Ishikawa (cell line): ENCODE measurements around the gene FARSA.

Source experiments
- CEBPB ChIP-seq: IDR thresholded peaks from 2 replicates; pipeline ENCODE4 v1.6.1; 2012
- CREB1 ChIP-seq: IDR thresholded peaks from 2 replicates; pipeline ENCODE4 v1.6.1; 2012; ENCODE audit warnings: low read depth
- EGR1 ChIP-seq: IDR thresholded peaks from 2 replicates; pipeline ENCODE4 v1.6.1; 2012
- EP300 ChIP-seq: IDR thresholded peaks from 2 replicates; pipeline ENCODE4 v1.6.1; 2012; ENCODE audit warnings: borderline replicate concordance
- MAX ChIP-seq: IDR thresholded peaks from 2 replicates; pipeline ENCODE4 v1.6.1; 2012
- NFIC ChIP-seq: IDR thresholded peaks from 2 replicates; pipeline ENCODE4 v1.6.1; 2012
- RAD21 ChIP-seq: IDR thresholded peaks from 2 replicates; pipeline ENCODE4 v1.6.1; 2012; ENCODE audit warnings: low read depth
- REST ChIP-seq: IDR thresholded peaks from 2 replicates; pipeline ENCODE4 v1.6.1; 2012; ENCODE audit warnings: low read depth, mild to moderate bottlenecking
- TAF1 ChIP-seq: IDR thresholded peaks from 2 replicates; pipeline ENCODE4 v1.6.1; 2012; ENCODE audit warnings: low read depth, mild to moderate bottlenecking
- TCF12 ChIP-seq: IDR thresholded peaks from 2 replicates; pipeline ENCODE4 v1.6.1; 2012; ENCODE audit warnings: low read depth
- TEAD4 ChIP-seq: IDR thresholded peaks from 2 replicates; pipeline ENCODE4 v1.6.1; 2012
- ZBTB7A ChIP-seq: IDR thresholded peaks from 2 replicates; pipeline ENCODE4 v1.6.1; 2012; ENCODE audit warnings: low read depth
- TF ChIP-seq, protein P1 (sequence below): IDR thresholded peaks from 2 replicates; pipeline ENCODE4 v1.6.1; 2012

GRCh38 chr19:12973236-12973635 lies 39.7 kb upstream of the FARSA start:
- TF ChIP-seq NFIC = no peak
- no peak for TF ChIP-seq RAD21
- no peak for TF ChIP-seq MAX
- no peak for TF ChIP-seq EGR1
- TF ChIP-seq TCF12 = no peak
- TF ChIP-seq CREB1 = no peak
- no peak for TF ChIP-seq ZBTB7A
- no peak for TF ChIP-seq CEBPB
- no peak for TF ChIP-seq REST
- TF ChIP-seq, protein P1, sequence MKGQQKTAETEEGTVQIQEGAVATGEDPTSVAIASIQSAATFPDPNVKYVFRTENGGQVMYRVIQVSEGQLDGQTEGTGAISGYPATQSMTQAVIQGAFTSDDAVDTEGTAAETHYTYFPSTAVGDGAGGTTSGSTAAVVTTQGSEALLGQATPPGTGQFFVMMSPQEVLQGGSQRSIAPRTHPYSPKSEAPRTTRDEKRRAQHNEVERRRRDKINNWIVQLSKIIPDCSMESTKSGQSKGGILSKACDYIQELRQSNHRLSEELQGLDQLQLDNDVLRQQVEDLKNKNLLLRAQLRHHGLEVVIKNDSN = no peak
- no peak for TF ChIP-seq TAF1
- TF ChIP-seq TEAD4 = no peak
- TF ChIP-seq EP300 = no peak
